Activated naive CD8-positive, alpha-beta T cell treated with anti-CD3 and anti-CD28 coated beads, Interleukin-2, amount 50 U/mL, for 16 hours (primary cell): ENCODE data around the gene TOGARAM1.
"Not testable (repeated sequence)": the region's sequence is repeated elsewhere in the genome, so short reads cannot be mapped to it uniquely, and the experiment has no call there.

Experiments used
- DNase-seq: peaks from one replicate; pipeline ENCODE4 v3.0.0-alpha.2; 2020; ENCODE audit warnings: low read depth, low spot score

TOGARAM1 gene

GRCh38 chr14:45038865-45039264 lies 76.9 kb downstream of the TOGARAM1 start:
- no peak for DNase-seq

GRCh38 chr14:45039390-45039789 lies 77.4 kb downstream of the TOGARAM1 start:
- no peak for DNase-seq

- no peak for DNase-seq
Observed at GRCh38 chr14:45041641-45042040, 79.7 kb downstream of the TOGARAM1 start.

GRCh38 chr14:45044638-45045037 lies 82.6 kb downstream of the TOGARAM1 start:
- no peak for DNase-seq

- no peak for DNase-seq
Observed at GRCh38 chr14:45048385-45048784, 86.4 kb downstream of the TOGARAM1 start.

GRCh38 chr14:45051180-45051579 lies 89.2 kb downstream of the TOGARAM1 start:
- DNase-seq = no peak

GRCh38 chr14:45051896-45052295 lies 89.9 kb downstream of the TOGARAM1 start:
- DNase-seq = no peak

- no peak for DNase-seq
Observed at GRCh38 chr14:45057349-45057748, 95.4 kb downstream of the TOGARAM1 start.

GRCh38 chr14:45057881-45058364 lies 95.9 kb downstream of the TOGARAM1 start:
- no peak for DNase-seq

GRCh38 chr14:45060551-45060950 lies 98.6 kb downstream of the TOGARAM1 start:
- no peak for DNase-seq

- no peak for DNase-seq
Observed at GRCh38 chr14:45065540-45065939, 103.5 kb downstream of the TOGARAM1 start.

GRCh38 chr14:45065956-45066355 lies 104.0 kb downstream of the TOGARAM1 start:
- DNase-seq = no peak

- DNase-seq = no peak
Observed at GRCh38 chr14:45066667-45067066, 104.7 kb downstream of the TOGARAM1 start.

GRCh38 chr14:45068396-45068795 lies 106.4 kb downstream of the TOGARAM1 start:
- no peak for DNase-seq

- DNase-seq = no peak
Observed at GRCh38 chr14:45070215-45070614, 108.2 kb downstream of the TOGARAM1 start.

- DNase-seq = no peak
Observed at GRCh38 chr14:45072126-45072525, 110.1 kb downstream of the TOGARAM1 start.

GRCh38 chr14:45073231-45073879 lies 111.4 kb downstream of the TOGARAM1 start:
- no peak for DNase-seq

- DNase-seq = no peak
Observed at GRCh38 chr14:45078323-45078722, 116.3 kb downstream of the TOGARAM1 start.

- not testable (repeated sequence) for DNase-seq
Observed at GRCh38 chr14:45080416-45080968, 118.5 kb downstream of the TOGARAM1 start.

- not testable (repeated sequence) for DNase-seq
Observed at GRCh38 chr14:45081096-45081495, 119.1 kb downstream of the TOGARAM1 start.

GRCh38 chr14:45082420-45082819 lies 120.4 kb downstream of the TOGARAM1 start:
- no peak for DNase-seq

GRCh38 chr14:45083617-45083975 lies 121.6 kb downstream of the TOGARAM1 start:
- DNase-seq = no peak

- DNase-seq = peak; percentile 85
Observed at GRCh38 chr14:45083976-45084722, 122.2 kb downstream of the TOGARAM1 start, which contains the start of gene PRPF39. Gene PRPF39, plus strand, starts transcription at chr14:45084116. Its CDS starts 11,124 bp downstream, at chr14:45095240.
